Spleen (tissue), 11 donors: Measurements from ENCODE around the gene KRT84. TPM values are rescaled to one million over a fixed set of nuclear protein-coding genes. Genes with fewer than 3 reads are reported as not detected.
"Not testable (repeated sequence)": the region's sequence is repeated elsewhere in the genome, so short reads cannot be mapped to it uniquely, and the experiment has no call there.

Source experiments
- DNase-seq: peaks from one replicate; pipeline ENCODE4 v3.0.0-alpha.2; 2020
- H3K27ac ChIP-seq, 8 donors: fragments of 200-600 bp; sonication (generic) in 7 of 8; 1 replicate in 4 of 8; 2 replicates in 4 of 8; pipeline versions ENCODE4 v1.5.0 to v1.8.0; 2016 to 2021; ENCODE audit warnings: inconsistent platforms in 4 of 8, mild to moderate bottlenecking in 4 of 8, moderate library complexity in 1 of 8
- H3K27me3 ChIP-seq, 7 donors: fragments of 200-600 bp; sonication (generic) in 6 of 7; replicated peaks in 1 of 7; 1 replicate in 4 of 7; 2 replicates in 3 of 7; pipeline versions ENCODE4 v1.5.0 to v1.8.0; 2016 to 2021; ENCODE audit warnings: inconsistent platforms in 3 of 7, mild to moderate bottlenecking in 1 of 7
- H3K36me3 ChIP-seq, 6 donors: fragments of 200-600 bp; sonication (generic) in 5 of 6; 1 replicate in 4 of 6; 2 replicates in 2 of 6; pipeline versions ENCODE4 v1.5.0 to v1.8.0; 2016 to 2021; ENCODE audit warnings: inconsistent platforms in 2 of 6
- H3K4me1 ChIP-seq, 6 donors: fragments of 200-600 bp; sonication (generic) in 5 of 6; 1 replicate in 3 of 6; 2 replicates in 3 of 6; pipeline versions ENCODE4 v1.5.0 to v1.8.0; 2016 to 2021; ENCODE audit warnings: inconsistent platforms in 3 of 6
- H3K4me3 ChIP-seq, 8 donors: fragments of 200-600 bp; sonication (generic) in 7 of 8; 1 replicate in 4 of 8; 2 replicates in 4 of 8; pipeline versions ENCODE4 v1.5.0 to v1.8.0; 2016 to 2021; ENCODE audit warnings: inconsistent platforms in 4 of 8, mild to moderate bottlenecking in 4 of 8, moderate library complexity in 2 of 8
- H3K9me3 ChIP-seq, 8 donors: fragments of 200-600 bp; sonication (generic) in 7 of 8; 1 replicate in 4 of 8; 2 replicates in 4 of 8; pipeline versions ENCODE4 v1.5.0 to v1.8.0; 2016 to 2021; ENCODE audit warnings: inconsistent platforms in 4 of 8
- CTCF ChIP-seq, 11 experiments: fragments of 200-600 bp in 7 of 11; fragments of 450-650 bp in 4 of 11; sonication (generic) in 4 of 11; IDR thresholded peaks in 8 of 11; conservative IDR thresholded peaks in 3 of 11; 1 replicate in 7 of 11; 2 replicates in 4 of 11; pipeline versions ENCODE4 v1.4.0 to v1.8.0; 2016 to 2021; ENCODE audit warnings: antibody characterized with exemption in 11 of 11, inconsistent platforms in 4 of 11, mild to moderate bottlenecking in 1 of 11
- POLR2A ChIP-seq, 3 donors: fragments of 450-650 bp; IDR thresholded peaks; one replicate each; pipeline ENCODE4 v1.5.1; 2017; ENCODE audit warnings: antibody characterized with exemption in 3 of 3, mild to moderate bottlenecking in 1 of 3
- POLR2AphosphoS5 ChIP-seq, 3 donors: sonication (generic); formaldehyde crosslinking; IDR thresholded peaks; one replicate each; pipeline ENCODE4 v1.5.1; 2017; ENCODE audit warnings: antibody characterized with exemption in 3 of 3
- WGBS, 5 donors: extraction: QIAGEN DNeasy Blood & Tissue Kit in 3 of 5; methylation state at CpG; one replicate each; pipeline versions ENCODE4 v1.1.5 to v1.1.7; 2013 to 2018; 5-methylcytosine and 5-hydroxymethylcytosine counted together
- intact Hi-C: fragments of 100-400 bp; cut with DNase I; formaldehyde crosslinking; loops from one replicate; pipeline ENCODE4 v1.15.0; 2023; ENCODE audit warnings: low total_unique reads
- polyA plus RNA-seq, 3 donors: library from polyadenylated mRNA; stranded (reverse); fragments of 200-250 nt; gene quantifications; one replicate each; pipeline ENCODE4 v1.2.1, GENCODE V29; 2013
- total RNA-seq, 7 donors: library from RNA; depleted of rRNA in 3 of 7; stranded (reverse); fragments of >200 nt in 3 of 7; fragmentation: NEBNext Ultra II Directional in 4 of 7; extraction: Animal tissue kit (Norgen Biotek cat#: 25700) in 4 of 7; gene quantifications; one replicate each; pipeline versions ENCODE4 v1.1.0 to v1.2.1, GENCODE V29; 2016 to 2021
- donor health status: healthy with polysubstance abuse.
- donor health status: DM: no; HTN: no; CAD: no; lungs with moderate emphysema.
- donor health status: DM: no; HTN: no; CAD: no.
- donor health status: Bipolar disorder and iron deficiency.
- donor health status: healthy.
- donor health status: DM: no; HTN: no; CAD: no.
- donor health status: DM: yes; HTN: yes; CAD: no.

KRT84 gene
- total and polyA plus RNA-seq, 10 donors, result 0.52 TPM; not detected in 9

DNA sequence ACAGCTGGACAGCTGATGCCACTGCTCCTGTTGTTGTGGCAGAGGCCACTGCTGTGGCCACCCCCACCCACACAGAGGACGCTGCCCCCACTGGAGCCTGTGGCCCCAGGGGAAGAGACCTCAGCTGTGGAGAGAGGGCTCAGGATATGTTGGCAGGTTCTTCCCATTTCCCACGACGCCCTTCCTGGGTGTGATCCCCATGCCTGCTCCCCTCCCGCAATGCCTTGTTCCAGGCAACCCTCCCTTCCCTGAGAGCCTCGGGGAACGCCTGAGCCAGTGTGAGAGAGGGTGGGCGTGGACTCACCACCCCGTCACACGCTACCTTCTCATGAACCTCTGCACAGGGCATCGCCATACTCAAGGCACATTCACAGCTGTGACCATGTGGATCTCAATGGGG, 26.4 kb upstream of the KRT84 start:
- DNase-seq, result peak; percentile 31
- H3K27ac ChIP-seq, result peak overlapping the region in 5 of 8 donors; percentile 10 to 52 (median 45)
- H3K9me3 ChIP-seq, result no peaks in the 10 kb centered on the region
- H3K27me3 ChIP-seq, result peaks cover 0 to 25% (median 0%) of the 10 kb centered on the region in 7 donors
- H3K4me3 ChIP-seq, result no peak overlapping the region
- TF ChIP-seq POLR2AphosphoS5 (IDR thresholded peaks at IDR 0.05), result no peak
- no peak for TF ChIP-seq CTCF (IDR thresholded peaks at IDR 0.05 in 8 of 11, conservative IDR thresholded peaks at IDR 0.05 in 3 of 11)
- TF ChIP-seq POLR2A (IDR thresholded peaks at IDR 0.05), result no peak
- H3K4me1 ChIP-seq, result peaks cover 0 to 11% (median 4%) of the 10 kb centered on the region in 6 donors
- intact Hi-C loops, result no loop called here
- 79 to 84% (median 82%) methylated on average over 10 of the region's 10 CpGs for WGBS, 5 donors
- H3K36me3 ChIP-seq, result no peaks in the 10 kb centered on the region

- peak overlapping the region in 5 of 8 donors; percentile 10 to 52 (median 45) for H3K27ac ChIP-seq
- H3K4me1 ChIP-seq, intact Hi-C loops, H3K36me3 ChIP-seq, H3K9me3 ChIP-seq, H3K4me3 ChIP-seq, DNase-seq: not testable (repeated sequence)
- 50% methylated on average over 1 of the region's 1 CpG; no CpG with 5 or more reads in 4 of the 5 donors for WGBS, 5 donors
- H3K27me3 ChIP-seq, result peaks cover 0 to 26% (median 0%) of the 10 kb centered on the region in 7 donors
These were observed 25.3 kb upstream of the KRT84 start for GRCh38 chr12:52410589-52411248.

- Histone ChIP-seq H3K27me3 (peaks cover 0 to 12% (median 0%) of the 10 kb centered on the region in 7 donors), H3K4me3 (no peak overlapping the region), H3K36me3 (no peaks in the 10 kb centered on the region), H3K9me3 (no peaks in the 10 kb centered on the region), H3K4me1 (peaks cover 0 to 7% (median 0%) of the 10 kb centered on the region in 6 donors), H3K27ac (no peak overlapping the region)
- intact Hi-C loops, result no loop called here
- no peak for DNase-seq
- 72 to 88% (median 75%) methylated on average over 3 to 5 of the region's 5 CpGs for WGBS, 5 donors
- TF ChIP-seq POLR2AphosphoS5 (IDR thresholded peaks at IDR 0.05) (no peak), POLR2A (IDR thresholded peaks at IDR 0.05) (no peak)
These were observed 22.5 kb upstream of the KRT84 start for GRCh38 chr12:52407918-52408317.

DNA sequence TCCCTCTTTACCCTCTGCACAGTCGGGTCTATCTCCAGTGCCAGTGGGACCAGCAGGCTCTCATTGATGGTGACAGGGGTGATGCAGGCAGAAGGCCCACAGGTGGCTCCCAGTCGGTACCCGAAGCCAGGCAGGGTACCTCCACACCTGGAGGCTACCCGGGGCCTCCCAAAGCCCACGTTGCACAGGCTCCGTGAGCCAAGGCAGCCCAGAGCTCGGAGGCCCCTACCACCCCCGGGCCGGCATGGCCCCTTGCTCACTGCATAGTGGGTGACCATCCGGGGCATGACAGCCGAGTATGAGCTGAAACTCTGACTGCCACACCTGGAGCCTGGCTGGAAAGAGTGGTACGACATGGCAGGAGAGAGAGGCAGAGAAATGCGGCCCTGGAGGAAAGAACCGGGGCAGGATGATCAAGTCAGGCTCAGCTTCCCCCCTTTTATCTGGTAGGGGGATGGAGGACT, 20.5 kb upstream of the KRT84 start, which contains the start of gene KRT82:
TSS of gene KRT82 (minus strand) at position 414 of the 464 bp plus-strand sequence. CDS start at position 356, 58 bp downstream.
- TF ChIP-seq POLR2A (IDR thresholded peaks at IDR 0.05), result no peak
- no peak for TF ChIP-seq CTCF (IDR thresholded peaks at IDR 0.05 in 8 of 11, conservative IDR thresholded peaks at IDR 0.05 in 3 of 11)
- no peak for TF ChIP-seq POLR2AphosphoS5 (IDR thresholded peaks at IDR 0.05)
- H3K4me3 ChIP-seq, result no peak within 1 kb of the TSS
- DNase-seq, result peak; percentile 72
- H3K27ac ChIP-seq, result no peak within 1 kb of the TSS
- H3K9me3 ChIP-seq, result no peaks in the 10 kb centered on the region
- WGBS, 5 donors, result 77 to 94% (median 89%) methylated on average over 10 to 14 of the region's 14 CpGs
- peaks cover 0 to 12% (median 0%) of the 10 kb centered on the region in 7 donors for H3K27me3 ChIP-seq
- no peaks in the 10 kb centered on the region for H3K36me3 ChIP-seq
- intact Hi-C loops, result no loop called here
- H3K4me1 ChIP-seq, result peaks cover 0 to under 1% (median 0%) of the 10 kb centered on the region in 6 donors

GRCh38 chr12:52404951-52405350, 19.5 kb upstream of the KRT84 start:
- TF ChIP-seq CTCF (IDR thresholded peaks at IDR 0.05 in 8 of 11, conservative IDR thresholded peaks at IDR 0.05 in 3 of 11) (no peak), POLR2A (IDR thresholded peaks at IDR 0.05) (no peak), POLR2AphosphoS5 (IDR thresholded peaks at IDR 0.05) (no peak)
- Histone ChIP-seq H3K36me3 (no peaks in the 10 kb centered on the region), H3K27ac (no peak overlapping the region), H3K27me3 (peaks cover 0 to 18% (median 0%) of the 10 kb centered on the region in 7 donors), H3K4me3 (no peak overlapping the region), H3K4me1 (no peaks in the 10 kb centered on the region), H3K9me3 (no peaks in the 10 kb centered on the region)
- intact Hi-C loops, result no loop called here
- no peak for DNase-seq
- 77 to 88% (median 81%) methylated on average over 3 of the region's 3 CpGs for WGBS, 5 donors
